NCI-H2029 (cell line): ENCODE data around the gene AKNA.
"Not testable (repeated sequence)": the region's sequence is repeated elsewhere in the genome, so short reads cannot be mapped to it uniquely, and the experiment has no call there.

Source experiments
- DNase-seq: peaks from one replicate; lab custom pipeline; 2025; lab: John Stamatoyannopoulos, UW

AKNA gene

DNA sequence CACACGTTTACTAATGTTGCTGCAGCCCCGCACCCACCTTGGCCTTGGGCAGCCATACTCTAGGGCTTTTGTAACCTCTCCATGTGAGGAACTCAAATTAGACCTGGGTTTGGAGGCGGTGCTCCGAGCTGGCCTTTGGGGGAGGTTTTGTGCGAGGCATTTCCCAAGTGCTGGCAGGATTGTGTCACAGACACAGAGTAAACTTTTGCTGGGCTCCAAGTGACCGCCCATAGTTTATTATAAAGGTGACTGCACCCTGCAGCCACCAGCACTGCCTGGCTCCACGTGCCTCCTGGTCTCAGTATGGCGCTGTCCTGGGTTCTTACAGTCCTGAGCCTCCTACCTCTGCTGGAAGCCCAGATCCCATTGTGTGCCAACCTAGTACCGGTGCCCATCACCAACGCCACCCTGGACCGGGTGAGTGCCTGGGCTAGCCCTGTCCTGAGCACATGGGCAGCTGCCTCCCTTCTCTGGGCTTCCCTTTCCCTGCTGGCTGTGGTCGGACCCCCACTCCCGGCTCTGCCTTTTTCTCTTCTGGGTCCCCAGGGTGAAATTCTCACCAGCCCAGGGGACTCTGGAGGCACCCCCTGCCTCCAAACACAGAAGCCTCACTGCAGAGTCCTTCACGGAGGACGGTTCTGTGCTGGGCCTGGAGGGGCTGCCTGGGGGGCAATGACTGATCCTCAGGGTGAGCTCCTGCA, 64.8 kb downstream of the AKNA start, which contains the start of gene ORM1:
TSS of gene ORM1 (plus strand) at position 268 of the 701 bp plus-strand sequence. CDS start at position 304, 36 bp downstream.
- DNase-seq, result not testable (repeated sequence)

DNA sequence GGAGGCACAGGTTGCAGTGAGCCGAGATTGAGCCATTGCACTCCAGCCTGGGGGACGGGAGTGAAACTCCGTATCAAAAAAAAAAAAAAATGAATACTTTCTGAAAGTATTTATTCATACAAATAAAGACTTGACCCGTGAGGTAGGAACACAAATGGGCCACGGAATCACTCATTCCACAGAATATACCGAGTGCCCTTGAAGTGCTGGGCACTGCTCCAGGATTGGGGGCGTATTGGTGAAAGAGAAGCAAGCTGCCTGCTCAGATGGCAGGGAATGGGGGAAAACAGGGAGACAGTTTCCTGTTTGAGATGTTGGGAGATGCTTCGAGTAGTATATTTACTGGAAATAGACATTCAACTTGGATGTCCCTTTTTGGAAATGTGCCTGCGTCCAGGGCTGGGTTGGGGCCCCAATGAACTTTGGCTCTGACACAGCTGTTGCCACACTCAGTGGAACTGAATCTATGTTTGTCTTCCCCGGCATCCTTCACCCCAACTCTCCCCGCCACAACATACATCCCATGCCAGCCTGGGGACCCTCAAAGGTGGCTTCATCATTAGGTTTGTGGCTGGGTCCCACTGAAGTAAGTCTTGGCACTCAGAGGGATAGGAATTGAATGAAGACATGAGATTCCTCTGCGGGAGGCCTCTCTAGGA, 65.5 kb downstream of the AKNA start:
- not testable (repeated sequence) for DNase-seq

DNA sequence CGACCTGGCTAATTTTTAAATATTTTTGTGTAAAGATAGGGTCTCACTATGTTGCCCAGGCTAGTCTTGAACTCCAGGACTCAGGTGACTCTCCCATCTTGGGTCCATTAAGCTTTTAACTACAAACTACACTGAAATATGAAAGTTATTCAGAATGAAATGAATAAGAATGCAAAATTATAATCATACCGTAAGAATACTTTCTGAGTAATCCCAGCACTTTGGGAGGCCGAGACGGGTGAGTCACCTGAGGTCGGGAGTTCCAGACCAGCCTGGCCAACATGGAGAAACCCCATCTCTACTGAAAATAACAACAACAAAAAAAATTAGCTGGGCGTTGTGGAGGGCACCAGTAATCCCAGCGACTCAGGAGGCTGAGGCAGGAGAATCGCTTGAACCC, 66.0 kb downstream of the AKNA start:
- no peak for DNase-seq

DNA sequence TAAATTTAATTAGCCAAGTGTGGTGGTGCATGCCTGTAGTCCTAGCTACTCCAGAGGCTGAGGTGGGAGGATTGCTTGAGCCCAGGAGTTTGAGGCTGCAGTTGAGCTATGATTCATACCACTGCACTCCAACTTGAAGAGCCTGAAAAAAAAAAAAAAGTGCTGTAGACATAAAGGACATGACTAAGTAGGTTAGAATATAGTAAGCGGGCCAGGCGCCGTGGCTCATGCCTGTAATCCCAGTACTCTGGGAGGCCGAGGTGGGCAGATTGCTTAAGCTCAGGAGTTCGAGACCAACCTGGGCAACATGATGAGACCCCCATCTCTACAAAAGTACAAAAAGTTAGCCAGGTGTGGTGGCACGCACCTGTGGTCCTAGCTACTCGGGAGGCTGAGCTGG, 67.1 kb downstream of the AKNA start:
- DNase-seq, result not testable (repeated sequence)

DNA sequence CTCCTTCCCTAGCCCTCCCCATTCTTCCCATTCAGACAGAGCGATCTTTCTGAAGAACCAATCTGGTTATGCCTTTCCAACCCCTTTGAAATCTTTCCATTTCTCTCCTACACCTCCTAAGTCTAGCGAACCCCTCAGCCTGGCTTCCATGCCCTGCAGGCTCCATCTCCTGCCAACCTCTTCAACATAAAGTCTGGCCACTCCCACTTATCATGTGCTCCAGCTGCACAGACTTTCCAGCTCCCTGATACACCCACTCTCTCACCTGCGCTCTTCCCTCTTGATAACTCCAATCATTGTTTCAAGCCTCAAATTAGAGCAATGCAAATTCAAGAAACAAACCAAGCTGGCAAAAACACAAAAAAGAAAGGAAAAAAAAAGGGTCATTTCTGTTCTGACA, 68.6 kb downstream of the AKNA start:
- no peak for DNase-seq

DNA sequence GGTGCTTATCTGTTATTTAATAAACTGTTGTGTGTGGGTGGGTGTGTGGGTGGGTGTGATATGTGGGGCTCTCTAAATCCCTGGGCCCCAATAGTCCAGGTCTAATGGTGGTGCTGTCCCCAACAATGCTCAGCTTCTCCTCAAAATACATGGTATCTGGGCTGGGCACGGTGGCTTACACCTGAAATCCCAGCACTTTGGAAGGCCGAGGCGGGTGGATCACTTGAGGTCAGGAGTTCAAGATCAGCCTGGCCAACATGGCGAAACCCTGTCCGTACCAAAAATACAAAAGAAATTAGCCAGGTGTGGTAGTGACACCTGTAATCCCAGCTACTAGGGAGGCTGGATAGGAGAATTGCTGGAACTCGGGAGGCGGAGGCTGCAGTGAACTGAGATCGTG, 69.4 kb downstream of the AKNA start:
- no peak for DNase-seq

DNA sequence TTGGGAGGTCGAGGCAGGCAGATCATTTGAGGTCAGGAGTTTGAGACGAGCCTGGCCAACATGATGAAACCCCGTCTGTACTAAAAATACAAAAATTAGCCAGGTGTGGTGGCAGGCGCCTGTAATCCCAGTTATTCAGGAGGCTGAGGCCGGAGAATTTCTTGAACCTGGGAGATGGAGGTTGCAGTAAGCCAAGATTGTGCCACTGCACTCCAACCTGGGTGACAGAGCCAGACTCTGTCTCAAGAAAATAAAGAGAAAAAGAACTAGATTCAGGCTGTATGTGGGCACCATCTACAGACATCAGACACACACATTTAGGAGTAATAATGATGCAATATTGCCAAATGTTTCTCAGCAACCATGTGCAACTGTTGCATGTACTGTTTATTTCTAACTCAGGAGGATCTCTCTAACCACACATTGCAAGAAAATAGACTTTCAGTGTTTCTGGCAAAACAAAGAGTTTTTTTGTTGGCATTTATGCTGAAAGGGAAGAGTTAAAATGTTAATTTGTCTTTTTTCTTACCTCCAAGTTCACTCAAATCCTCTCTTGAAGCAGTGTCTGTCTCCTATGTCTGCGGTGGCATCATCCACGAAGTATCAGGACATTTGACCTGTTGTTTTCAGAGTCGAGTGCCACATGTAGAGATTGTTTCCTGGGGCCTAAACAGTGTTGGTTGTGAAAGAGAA, 70.0 kb downstream of the AKNA start:
- no peak for DNase-seq

DNA sequence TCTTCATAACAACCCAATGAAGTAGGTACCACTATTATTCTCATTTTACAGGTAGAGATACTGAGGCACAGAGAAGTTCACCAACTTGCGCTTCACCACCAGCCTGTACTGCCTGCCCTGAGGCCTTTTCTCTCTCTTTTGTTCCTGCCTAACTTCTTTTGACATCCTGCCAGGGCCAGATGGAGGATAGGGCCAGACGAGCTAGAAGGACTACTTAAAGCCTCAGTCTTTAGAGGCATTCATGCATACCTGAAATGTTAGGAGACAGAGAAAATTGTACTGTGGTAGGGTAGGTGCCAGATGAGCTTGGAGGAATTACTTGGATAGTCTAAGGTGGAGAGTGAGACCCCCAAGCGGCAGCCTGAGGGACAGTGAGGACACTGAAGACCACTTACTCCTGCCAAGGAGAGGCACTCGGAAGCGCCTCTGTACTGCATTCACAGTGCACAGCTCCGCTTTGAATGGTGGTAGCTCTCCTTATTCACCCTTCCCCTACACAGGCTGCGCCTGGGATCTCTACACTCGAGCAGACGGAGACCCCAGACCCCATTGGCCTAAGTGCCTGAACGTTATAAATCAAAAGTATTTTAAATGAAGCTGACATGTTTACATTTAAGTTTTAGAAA, 71.1 kb downstream of the AKNA start:
- DNase-seq, result no peak

DNA sequence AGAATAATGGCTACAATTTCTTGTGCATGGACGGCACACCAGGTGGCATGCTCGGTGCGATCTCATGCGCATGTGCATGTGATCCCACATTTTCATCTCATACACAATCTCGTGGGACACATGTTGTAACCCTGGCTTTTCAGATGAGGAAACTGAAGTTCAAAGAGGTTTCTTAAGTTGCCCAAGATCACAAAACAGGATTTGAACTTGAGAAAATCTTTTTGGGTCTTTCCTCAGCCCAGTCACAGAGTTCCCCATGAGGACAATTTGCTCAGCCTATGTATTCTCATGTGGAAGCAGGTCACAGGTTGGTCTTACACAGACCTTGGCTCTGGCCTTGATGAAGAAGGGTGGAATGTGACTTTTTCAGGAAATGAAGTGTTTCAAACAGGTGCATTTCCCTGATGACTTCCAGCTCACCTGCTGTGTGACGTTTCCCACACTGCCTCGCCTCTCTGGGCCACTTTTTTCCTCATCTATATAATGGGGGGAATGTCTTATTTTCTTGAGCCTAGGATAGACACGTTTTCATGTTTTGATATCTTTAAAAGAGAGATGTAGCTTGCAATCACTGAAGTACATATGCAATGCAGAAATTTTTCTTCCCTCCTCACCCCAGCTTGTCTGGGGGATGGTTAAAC, 71.9 kb downstream of the AKNA start:
- no peak for DNase-seq

DNA sequence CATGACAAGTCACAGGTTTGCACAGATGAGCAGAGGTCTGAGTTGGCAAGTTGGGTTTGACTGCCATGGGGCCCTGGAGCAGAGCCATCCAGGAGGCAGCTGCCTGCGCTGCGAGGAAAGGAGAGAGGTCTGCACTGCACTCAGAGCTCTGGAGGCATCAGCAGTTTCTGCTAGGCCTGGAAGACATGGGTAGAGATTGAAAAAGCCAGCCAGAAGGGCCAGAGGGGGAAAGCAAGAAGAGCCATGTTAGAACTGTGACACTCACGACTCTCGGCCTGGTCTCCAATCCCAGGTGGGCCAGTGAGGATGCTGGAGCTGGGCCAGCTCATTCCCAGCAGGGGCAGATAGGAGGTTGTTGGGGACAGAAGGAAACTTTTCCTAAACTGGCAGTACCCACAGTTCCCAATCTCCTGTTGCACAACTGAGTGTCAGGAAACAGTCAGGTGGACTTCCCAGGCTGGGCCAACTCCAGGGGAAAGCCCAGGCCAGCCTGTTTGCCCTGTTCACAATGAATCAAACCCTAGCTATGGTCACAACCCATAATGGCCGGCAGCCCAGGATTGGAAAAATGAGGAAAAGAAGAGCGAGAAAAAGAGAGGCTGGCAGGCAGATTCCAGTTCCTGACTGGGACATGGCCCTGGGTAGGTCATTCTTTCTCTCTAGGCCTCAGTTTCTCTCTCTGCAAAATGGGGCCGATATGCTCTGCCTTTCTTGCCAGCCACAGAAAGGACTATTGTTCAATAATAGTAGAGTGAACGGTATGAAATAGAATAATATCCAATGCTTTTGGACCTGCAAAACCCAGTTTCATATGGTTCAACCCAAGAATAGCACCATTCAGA, 72.7 kb downstream of the AKNA start:
- no peak for DNase-seq

DNA sequence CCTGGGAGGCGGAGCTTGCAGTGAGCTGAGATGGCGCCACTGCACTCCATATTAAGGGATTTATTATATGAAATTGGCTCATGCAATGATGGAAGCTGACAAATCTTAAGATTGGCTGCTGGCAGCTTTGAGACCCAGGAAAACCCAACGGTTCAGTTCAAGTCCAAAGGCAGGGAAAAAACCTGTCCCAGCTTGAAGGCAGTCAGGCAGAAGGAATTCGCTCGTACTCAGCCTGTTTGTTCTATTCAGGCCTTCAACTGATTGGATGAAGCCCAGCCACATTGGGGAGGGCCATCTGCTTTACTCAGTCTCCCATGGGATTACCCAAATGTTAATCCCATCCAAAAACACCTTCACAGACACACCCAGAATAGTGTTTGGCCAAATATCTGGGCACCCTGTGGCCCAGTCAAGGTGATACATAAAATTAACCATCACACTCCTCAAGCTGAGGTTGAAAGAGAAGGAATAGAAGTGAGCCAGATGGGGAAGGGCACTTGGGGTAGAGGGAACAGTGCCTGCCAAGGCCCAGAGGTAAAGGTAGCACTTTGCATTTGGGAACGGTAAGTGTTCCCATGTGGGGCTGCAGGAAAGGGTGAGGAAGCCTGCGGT, 73.4 kb downstream of the AKNA start:
- no peak for DNase-seq

DNA sequence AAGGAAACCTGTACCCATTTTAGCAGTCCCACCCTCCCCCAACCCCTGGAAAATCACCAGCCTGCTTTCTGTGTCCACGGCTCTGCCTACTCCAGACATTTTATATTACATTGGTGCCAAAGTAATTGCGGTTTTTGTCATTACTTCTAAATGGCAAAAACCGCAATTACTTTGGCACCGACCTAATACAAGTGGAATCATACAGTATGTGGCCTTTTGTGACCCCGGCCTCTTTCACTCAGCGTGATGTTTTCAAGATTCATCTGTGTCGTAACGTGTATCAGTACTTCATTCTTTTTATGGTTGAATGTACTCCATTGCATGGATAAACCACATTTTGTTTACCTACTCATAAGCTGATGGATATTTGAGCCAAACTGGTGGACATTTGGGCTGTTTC, 74.6 kb downstream of the AKNA start:
- DNase-seq, result no peak

DNA sequence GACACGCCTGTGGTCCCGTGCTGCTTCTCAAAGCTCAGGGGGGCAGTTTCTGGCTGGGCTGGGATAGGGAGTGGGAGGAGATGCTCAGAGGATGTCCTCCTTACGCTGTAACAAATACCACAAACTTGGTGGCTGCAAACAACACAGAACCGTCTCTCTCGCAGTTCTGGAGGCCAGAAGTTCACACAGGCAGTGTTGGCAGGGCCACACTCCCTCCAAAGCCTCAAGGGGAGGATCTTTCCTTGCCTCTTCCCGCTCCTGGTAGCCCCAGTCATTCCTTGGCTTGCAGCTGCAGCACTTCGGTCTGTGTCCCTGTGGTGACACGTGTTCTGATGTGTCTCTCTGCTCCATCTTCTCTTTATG, 75.3 kb downstream of the AKNA start:
- DNase-seq, result no peak

DNA sequence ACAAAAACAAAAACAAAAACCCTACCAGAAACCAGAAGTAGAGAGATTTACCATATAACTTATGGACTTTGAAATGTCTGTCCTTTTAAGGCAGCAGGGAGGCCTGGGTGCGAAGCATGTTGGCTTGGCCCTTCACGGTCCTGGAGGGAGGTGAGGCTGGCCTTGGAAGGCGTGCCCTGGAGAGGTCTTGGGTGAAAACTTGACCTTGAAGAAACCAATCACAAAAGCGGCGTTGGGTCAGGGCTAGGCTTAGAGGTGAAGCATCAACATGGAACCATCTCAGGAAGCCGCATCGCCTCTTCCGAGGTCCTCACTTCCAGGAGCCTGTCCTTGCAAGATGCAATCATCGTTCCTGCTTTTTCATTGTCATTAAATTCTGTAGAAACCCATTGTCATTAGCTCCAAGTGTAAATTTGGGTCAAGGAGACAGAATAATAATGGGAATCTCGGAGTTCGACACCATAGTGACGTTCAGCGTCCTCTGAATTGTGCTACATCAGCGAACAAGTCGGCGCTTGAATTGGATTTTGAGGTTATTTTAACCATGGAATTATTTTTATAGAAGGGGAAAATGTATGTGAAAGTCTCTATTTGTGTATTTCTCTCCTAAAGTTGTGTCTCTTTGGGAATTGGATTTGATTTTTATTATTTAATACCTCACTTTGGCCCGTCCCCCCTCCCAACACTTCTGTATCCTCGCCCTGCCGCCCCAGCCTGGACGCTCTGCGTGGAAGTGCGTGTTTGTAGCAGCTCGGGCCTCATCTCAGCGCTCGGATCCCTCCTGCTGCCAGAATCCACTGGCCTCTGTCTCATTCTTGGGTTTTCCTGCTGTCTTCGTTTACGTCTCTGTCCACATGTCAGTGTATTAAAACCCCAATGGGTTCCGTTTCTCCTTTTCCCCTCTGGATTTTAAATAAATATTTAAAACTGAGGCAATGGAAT, 75.9 kb downstream of the AKNA start:
- no peak for DNase-seq

DNA sequence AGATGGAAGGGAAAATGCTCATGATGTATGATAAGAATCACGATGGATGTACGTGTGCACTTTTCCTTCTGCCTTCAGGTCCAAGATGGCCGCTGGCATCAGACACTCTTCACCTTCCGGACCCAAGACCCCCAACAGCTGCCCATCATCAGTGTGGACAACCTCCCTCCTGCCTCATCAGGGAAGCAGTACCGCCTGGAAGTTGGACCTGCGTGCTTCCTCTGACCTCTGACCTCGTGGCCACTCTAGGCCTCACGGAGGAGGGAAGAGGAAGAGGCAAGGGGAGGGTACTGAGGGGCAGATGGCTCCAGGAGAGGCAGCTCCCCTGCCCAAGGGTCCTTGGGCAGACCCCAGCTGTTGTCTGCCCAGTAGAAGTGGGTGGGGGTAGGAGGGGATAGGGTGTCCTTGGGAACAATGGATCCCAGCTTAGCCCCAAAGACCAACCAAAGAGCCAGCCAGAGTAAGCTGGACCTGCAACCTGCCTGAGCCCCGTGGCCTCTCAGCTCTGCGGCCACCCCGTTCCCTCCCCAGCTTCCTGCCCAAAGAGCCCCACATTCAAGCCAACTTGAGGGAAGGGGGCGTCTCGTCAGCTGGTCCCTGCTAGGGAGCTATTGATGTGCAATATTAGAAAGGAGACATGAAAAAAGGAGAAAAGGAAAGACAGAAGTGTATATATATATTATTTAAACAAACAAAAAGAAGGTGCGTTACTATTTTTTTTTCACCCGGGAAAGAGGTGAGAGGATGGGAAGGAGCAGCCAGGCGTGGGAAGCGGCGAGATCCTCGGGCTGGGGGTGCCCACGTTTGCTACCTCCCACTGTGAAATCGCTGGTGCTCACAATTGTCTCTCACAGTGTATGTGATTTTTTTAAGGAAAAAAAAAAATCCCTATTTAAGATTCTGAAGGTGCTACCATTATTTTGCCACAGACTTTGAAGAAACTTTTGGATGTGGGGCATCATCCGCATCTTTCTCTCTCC, 77.0 kb downstream of the AKNA start:
- DNase-seq, result no peak

DNA sequence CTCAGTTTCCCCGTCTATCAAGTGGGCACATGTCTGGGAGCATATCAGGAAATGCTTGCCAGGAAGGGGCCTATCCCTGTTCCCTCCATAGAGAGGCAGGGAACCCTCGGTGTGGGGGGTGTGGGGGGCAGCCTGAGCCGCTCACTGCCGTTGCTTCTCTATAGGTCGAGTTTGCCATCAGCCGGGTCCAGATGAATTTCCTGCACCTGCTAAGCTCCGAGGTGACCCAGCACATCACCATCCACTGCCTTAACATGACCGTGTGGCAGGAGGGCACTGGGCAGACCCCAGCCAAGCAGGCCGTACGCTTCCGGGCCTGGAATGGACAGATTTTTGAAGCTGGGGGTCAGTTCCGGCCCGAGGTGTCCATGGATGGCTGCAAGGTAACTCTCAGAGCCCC, 78.7 kb downstream of the AKNA start:
- no peak for DNase-seq

DNA sequence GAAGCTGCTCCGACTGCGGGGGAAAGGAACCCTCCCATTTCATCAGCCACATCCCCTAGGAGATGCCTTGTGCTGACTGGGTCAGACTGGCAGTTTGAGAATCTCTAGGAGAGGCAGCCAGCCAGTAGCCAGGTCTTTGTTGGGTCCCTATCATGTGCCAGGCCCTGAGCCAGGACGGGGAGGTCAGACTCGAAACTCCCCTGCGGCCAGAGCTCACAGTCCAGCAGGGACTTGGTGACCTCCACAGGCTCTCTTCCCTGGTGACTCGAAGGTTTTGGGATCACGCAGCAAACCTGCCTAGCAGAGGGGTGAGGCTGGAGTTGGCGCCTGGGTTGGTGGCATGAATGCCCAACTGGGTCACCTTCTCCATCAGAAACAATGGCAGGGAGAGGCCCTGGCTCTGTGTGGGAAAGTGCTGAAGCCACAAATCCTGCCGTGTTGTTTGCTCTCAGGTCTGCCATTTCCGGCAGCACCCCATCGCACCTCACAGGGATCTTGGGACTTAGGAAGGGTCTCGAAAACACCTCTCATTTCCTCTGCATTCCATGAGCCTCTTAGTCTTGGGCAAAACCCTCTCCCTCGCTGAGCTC, 79.3 kb downstream of the AKNA start:
- DNase-seq, result no peak

DNA sequence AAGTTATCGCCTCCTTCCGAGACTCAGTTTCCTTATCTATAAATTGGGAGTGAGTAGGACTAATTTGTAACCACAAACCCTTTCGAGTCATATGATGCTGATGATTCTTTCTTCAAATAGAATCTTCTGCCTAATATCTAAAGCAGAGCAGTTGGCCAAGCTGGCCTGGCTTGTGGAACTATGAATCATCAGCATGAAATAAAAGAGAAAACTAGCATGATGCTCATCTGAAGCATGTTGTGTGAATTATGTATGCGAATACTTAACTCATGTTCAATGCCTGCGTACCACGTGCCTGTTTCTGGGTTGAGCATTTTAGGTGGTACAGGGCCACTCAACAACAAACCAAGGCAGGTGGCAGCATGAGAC, 79.9 kb downstream of the AKNA start:
- no peak for DNase-seq
